ENCODE measurements around the gene SYT8. TPM values are rescaled to one million over a fixed set of nuclear protein-coding genes. Genes with fewer than 3 reads are reported as not detected.
A peak's percentile ranks its signal among the peaks of the same experiment; 100 is the strongest.
"Not testable (repeated sequence)": the region's sequence is repeated elsewhere in the genome, so short reads cannot be mapped to it uniquely, and the experiment has no call there.

SYT8 gene, protein sequence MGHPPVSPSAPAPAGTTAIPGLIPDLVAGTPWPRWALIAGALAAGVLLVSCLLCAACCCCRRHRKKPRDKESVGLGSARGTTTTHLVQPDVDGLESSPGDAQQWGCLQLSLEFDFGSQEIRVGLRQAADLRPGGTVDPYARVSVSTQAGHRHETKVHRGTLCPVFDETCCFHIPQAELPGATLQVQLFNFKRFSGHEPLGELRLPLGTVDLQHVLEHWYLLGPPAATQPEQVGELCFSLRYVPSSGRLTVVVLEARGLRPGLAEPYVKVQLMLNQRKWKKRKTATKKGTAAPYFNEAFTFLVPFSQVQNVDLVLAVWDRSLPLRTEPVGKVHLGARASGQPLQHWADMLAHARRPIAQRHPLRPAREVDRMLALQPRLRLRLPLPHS
- not detected for polyA plus RNA-seq

- Mint-ChIP-seq H3K4me3 (no peak within 1 kb of the TSS), H3K27ac (no peak within 1 kb of the TSS), H3K27me3 (peaks cover 7% of the 10 kb centered on the region), H3K9me3 (no peaks in the 10 kb centered on the region), H3K4me1 (peaks cover 4 to 9% (median 8%) of the 10 kb centered on the region in 3 donors), H3K36me3 (no peaks in the 10 kb centered on the region)
Measured at GRCh38 chr11:1834779-1835670, at the start of gene SYT8. SYT8 (plus strand) TSS chr11:1834990; CDS start chr11:1835106, 116 bp downstream.

GRCh38 chr11:1785749-1786413, 48.9 kb upstream of the SYT8 start:
- Mint-ChIP-seq H3K9me3 (no peaks in the 10 kb centered on the region), H3K4me3 (no peak overlapping the region), H3K4me1 (peaks cover 0 to 12% (median 4%) of the 10 kb centered on the region in 3 donors), H3K27ac (no peak overlapping the region), H3K27me3 (peaks cover 3% of the 10 kb centered on the region), H3K36me3 (peaks cover 2% of the 10 kb centered on the region)

DNA sequence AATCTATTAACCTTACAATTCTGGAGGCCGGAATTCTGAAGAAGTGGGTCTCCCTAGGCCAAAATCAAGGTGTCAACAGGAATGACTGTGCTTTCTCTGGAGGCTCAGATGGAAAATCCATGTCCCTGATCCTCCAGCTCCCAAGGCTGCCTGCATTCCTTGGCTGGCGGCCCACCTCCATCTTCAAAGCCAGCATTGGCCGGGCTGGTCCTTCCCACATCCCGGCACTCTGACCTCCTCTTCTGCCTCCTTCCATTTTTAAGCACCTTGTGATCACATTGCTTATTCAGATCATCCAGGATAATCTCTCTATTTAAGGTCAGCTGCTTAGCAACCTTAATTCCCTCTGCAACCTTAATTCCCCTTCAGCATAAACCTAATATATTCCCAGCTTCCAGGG, 48.3 kb upstream of the SYT8 start:
- peak overlapping the region in 1 of 4 donors; percentile 41 for H3K4me3 Mint-ChIP-seq
- H3K9me3 Mint-ChIP-seq, result no peaks in the 10 kb centered on the region
- no peak overlapping the region for H3K27ac Mint-ChIP-seq
- H3K36me3 Mint-ChIP-seq, result peaks cover 2% of the 10 kb centered on the region
- peaks cover 0 to 7% (median under 1%) of the 10 kb centered on the region in 3 donors for H3K4me1 Mint-ChIP-seq
- peaks cover 3% of the 10 kb centered on the region for H3K27me3 Mint-ChIP-seq

DNA sequence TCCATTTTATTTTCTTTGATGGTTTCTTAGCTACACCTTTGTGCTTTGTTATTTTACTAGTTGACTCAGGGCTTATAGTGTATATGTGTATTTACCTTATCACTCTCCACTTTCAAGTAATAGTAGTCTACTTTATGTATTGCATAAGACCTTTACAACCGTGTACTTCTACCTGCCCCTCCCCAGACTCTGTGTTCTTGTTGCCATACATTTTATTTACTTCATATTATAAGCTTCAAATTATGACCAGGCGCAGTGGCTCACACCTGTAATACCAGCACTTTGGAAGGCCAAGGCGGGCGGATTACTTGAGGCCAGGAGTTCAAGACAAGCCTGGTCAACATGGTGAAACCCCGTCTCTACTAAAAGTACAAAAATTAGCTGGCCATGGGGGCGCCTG, 42.9 kb upstream of the SYT8 start:
- Mint-ChIP-seq H3K27ac (no peak overlapping the region), H3K36me3 (peaks cover 4% of the 10 kb centered on the region), H3K4me1 (peaks cover 0 to 1% (median 0%) of the 10 kb centered on the region in 3 donors), H3K9me3 (peaks cover 0 to 3% (median 0%) of the 10 kb centered on the region in 3 donors), H3K4me3 (no peak overlapping the region), H3K27me3 (peaks cover 16% of the 10 kb centered on the region)

GRCh38 chr11:1792461-1792860, 42.3 kb upstream of the SYT8 start:
- Mint-ChIP-seq H3K4me1 (peaks cover 0 to 1% (median 0%) of the 10 kb centered on the region in 3 donors), H3K9me3 (peaks cover 0 to 3% (median 0%) of the 10 kb centered on the region in 3 donors), H3K36me3 (peaks cover 4% of the 10 kb centered on the region), H3K4me3 (peak overlapping the region in 1 of 4 donors; percentile 33), H3K27me3 (peaks cover 20% of the 10 kb centered on the region), H3K27ac (no peak overlapping the region)

GRCh38 chr11:1793081-1793480, 41.7 kb upstream of the SYT8 start:
- peaks cover 0 to 3% (median 0%) of the 10 kb centered on the region in 3 donors for H3K9me3 Mint-ChIP-seq
- no peak overlapping the region for H3K4me3 Mint-ChIP-seq
- peaks cover 0 to 1% (median 0%) of the 10 kb centered on the region in 3 donors for H3K4me1 Mint-ChIP-seq
- H3K36me3 Mint-ChIP-seq, result peaks cover 4% of the 10 kb centered on the region
- peaks cover 20% of the 10 kb centered on the region for H3K27me3 Mint-ChIP-seq
- H3K27ac Mint-ChIP-seq, result no peak overlapping the region

DNA sequence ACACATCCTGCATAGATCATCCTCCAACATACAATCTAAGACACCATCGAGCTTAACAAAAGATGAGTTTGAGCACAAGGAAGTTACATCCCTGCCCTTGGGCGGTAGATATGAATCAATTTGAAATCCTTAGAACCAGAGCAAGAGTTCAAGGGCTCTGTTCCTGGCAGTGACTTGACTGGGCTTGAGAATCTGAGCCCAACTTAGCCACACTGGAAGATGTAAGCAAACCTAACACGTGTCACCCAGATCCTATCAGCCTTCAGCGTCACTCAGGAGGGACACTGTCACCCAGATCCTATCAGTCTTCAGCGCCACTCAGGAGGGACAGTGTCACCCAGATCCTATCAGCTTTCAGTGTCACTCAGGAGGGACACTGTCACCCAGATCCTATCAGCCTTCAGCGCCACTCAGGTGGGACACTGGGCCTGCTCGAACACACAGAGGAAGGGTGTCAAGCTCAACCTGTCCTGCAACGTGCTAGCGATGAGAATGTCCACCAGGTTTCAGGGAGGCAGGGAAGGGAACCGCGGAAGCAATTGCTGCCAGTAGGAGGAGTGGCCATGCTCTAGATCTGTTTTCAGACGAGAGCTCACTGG, 38.3 kb upstream of the SYT8 start:
- Mint-ChIP-seq H3K36me3 (peaks cover 2% of the 10 kb centered on the region), H3K27ac (peak overlapping the region in 1 of 3 donors; percentile 59), H3K27me3 (peaks cover 21% of the 10 kb centered on the region), H3K9me3 (peaks cover 0 to 3% (median 0%) of the 10 kb centered on the region in 3 donors), H3K4me3 (no peak overlapping the region), H3K4me1 (peaks cover 0 to 1% (median 0%) of the 10 kb centered on the region in 3 donors)

- Mint-ChIP-seq H3K9me3 (peaks cover 0 to 1% (median 0%) of the 10 kb centered on the region in 3 donors), H3K36me3 (peaks cover 1% of the 10 kb centered on the region), H3K27ac (no peak overlapping the region), H3K27me3 (peaks cover 21% of the 10 kb centered on the region), H3K4me3 (no peak overlapping the region), H3K4me1 (peaks cover 0 to under 1% (median 0%) of the 10 kb centered on the region in 3 donors)
Measured at GRCh38 chr11:1797391-1798125, 37.2 kb upstream of the SYT8 start.

DNA sequence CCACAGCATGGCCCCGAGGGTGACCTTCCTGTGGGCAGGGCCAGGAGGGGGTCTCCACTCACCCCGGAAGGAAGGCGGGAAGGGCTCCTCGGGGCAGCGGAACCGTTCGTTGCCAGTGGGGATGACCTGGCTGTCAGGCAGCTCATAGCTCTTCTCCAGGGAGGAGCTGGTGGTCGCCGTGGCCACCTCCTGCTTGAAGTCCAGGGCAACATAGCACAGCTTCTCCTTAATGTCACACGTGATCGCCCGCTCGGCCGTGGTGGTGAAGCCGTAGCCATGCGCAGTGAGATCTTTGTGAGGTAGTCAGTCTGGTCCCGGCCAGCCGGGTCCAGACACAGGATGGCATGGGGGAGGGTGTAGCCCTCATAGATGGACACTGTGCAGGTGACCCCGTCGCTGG, 31.5 kb upstream of the SYT8 start:
- H3K27ac Mint-ChIP-seq, result no peak overlapping the region
- no peak overlapping the region for H3K4me3 Mint-ChIP-seq
- H3K9me3 Mint-ChIP-seq, result no peaks in the 10 kb centered on the region
- H3K27me3 Mint-ChIP-seq, result peaks cover 13% of the 10 kb centered on the region
- no peaks in the 10 kb centered on the region for H3K4me1 Mint-ChIP-seq
- H3K36me3 Mint-ChIP-seq, result no peaks in the 10 kb centered on the region

DNA sequence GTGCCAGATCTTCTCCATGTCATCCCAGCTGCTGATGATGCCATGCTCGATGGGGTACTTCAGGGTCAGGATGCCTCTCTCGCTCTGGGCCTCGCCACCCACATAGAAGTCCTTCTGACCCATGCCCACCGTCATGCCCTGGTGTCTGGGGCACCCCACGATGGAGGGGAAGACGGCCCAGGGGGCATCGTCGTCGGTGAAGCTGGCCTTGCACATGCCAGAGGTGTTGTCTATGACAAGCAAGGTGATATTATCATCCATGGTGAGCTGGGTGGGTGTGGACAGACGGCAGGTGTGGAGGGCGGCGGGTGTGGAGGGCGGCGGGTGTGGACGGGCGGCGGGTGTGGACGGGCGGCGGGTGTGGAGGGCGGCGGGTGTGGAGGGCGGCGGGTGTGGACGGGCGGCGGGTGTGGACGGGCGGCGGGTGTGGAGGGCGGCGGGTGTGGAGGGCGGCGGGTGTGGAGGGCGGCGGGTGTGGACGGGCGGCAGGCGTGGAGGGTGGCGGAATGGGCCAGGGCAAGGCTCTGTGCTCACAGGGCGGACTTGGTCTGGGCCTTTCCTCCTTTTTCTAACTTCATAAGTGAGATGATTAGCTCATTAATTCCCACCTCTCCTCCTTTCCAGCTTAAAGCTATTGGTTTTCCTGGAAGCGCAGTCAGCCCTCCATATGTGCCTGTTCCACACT, 30.8 kb upstream of the SYT8 start:
- not testable (repeated sequence) for H3K4me1 Mint-ChIP-seq, H3K36me3 Mint-ChIP-seq, H3K9me3 Mint-ChIP-seq, H3K4me3 Mint-ChIP-seq
- Mint-ChIP-seq H3K27me3 (peaks cover 16% of the 10 kb centered on the region), H3K27ac (peak overlapping the region in 1 of 3 donors; percentile 80)

DNA sequence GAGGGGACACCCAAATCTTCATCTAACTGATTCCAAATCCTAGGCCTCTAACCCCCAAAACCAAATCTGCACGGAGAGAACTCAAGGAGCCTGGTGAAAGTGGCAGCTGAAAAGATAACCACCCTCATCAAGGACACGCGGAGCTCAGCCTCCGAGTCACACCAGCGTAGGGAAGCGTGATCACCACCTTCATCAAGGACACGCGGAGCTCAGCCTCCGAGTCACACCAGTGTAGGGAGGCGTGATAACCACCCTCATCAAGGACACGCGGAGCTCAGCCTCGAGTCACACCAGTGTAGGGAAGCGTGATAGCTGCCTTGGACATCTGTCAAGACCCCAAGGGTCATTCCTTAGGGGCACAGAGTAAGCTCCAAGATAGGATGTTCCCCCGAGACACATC, 29.3 kb upstream of the SYT8 start:
- Mint-ChIP-seq H3K4me3 (no peak overlapping the region), H3K9me3 (peaks cover 0 to 4% (median 4%) of the 10 kb centered on the region in 3 donors), H3K4me1 (peaks cover 0 to 2% (median 0%) of the 10 kb centered on the region in 3 donors), H3K36me3 (no peaks in the 10 kb centered on the region), H3K27ac (no peak overlapping the region), H3K27me3 (peaks cover 21% of the 10 kb centered on the region)

GRCh38 chr11:1807264-1807995, 27.4 kb upstream of the SYT8 start:
- Mint-ChIP-seq H3K4me1 (peaks cover 0 to 2% (median 0%) of the 10 kb centered on the region in 3 donors), H3K9me3 (peaks cover 0 to 4% (median 4%) of the 10 kb centered on the region in 3 donors), H3K27ac (no peak overlapping the region), H3K27me3 (peaks cover 20% of the 10 kb centered on the region), H3K4me3 (no peak overlapping the region), H3K36me3 (no peaks in the 10 kb centered on the region)

- Mint-ChIP-seq H3K4me1 (peaks cover 0 to 2% (median 0%) of the 10 kb centered on the region in 3 donors), H3K9me3 (peaks cover 0 to 8% (median 4%) of the 10 kb centered on the region in 3 donors), H3K4me3 (no peak overlapping the region), H3K27ac (no peak overlapping the region), H3K36me3 (no peaks in the 10 kb centered on the region), H3K27me3 (peaks cover 17% of the 10 kb centered on the region)
Measured at GRCh38 chr11:1810761-1811160, 24.0 kb upstream of the SYT8 start.
